T-helper 22 cell (primary cell): Measurements from ENCODE around the gene AFF3.

Source experiments
- DNase-seq: peaks from one replicate; pipeline ENCODE4 v3.0.0-alpha.2; 2020; ENCODE audit warnings: low read depth

Gene AFF3

GRCh38 chr2:99880964-99881294, 261.5 kb downstream of the AFF3 start:
- DNase-seq: no peak

- DNase-seq: no peak
These were observed 262.0 kb downstream of the AFF3 start for GRCh38 chr2:99880148-99880963.

- no peak for DNase-seq
These were observed 262.9 kb downstream of the AFF3 start for GRCh38 chr2:99879481-99879880.

- DNase-seq: no peak
These were observed 263.6 kb downstream of the AFF3 start for GRCh38 chr2:99878581-99879350.

GRCh38 chr2:99877963-99878362, 264.4 kb downstream of the AFF3 start:
- no peak for DNase-seq

- no peak for DNase-seq
These were observed 265.4 kb downstream of the AFF3 start for GRCh38 chr2:99876956-99877355.

GRCh38 chr2:99875627-99876201, 266.7 kb downstream of the AFF3 start:
- DNase-seq: no peak

- no peak for DNase-seq
These were observed 274.1 kb downstream of the AFF3 start for GRCh38 chr2:99868260-99868659.

- DNase-seq: no peak
These were observed 274.6 kb downstream of the AFF3 start for GRCh38 chr2:99867770-99868169.

GRCh38 chr2:99865818-99866676, 276.3 kb downstream of the AFF3 start:
- no peak for DNase-seq

GRCh38 chr2:99864561-99865553, 277.5 kb downstream of the AFF3 start:
- no peak for DNase-seq

- no peak for DNase-seq
These were observed 278.5 kb downstream of the AFF3 start for GRCh38 chr2:99863903-99864270.

GRCh38 chr2:99863236-99863902, 279.0 kb downstream of the AFF3 start:
- no peak for DNase-seq

- DNase-seq: no peak
These were observed 279.8 kb downstream of the AFF3 start for GRCh38 chr2:99862566-99862965.

GRCh38 chr2:99861376-99861760, 281.0 kb downstream of the AFF3 start:
- no peak for DNase-seq

- DNase-seq: no peak
These were observed 281.5 kb downstream of the AFF3 start for GRCh38 chr2:99860720-99861375.

- no peak for DNase-seq
These were observed 283.3 kb downstream of the AFF3 start for GRCh38 chr2:99858951-99859596.

- DNase-seq: no peak
These were observed 284.4 kb downstream of the AFF3 start for GRCh38 chr2:99857867-99858444.

- no peak for DNase-seq
These were observed 285.0 kb downstream of the AFF3 start for GRCh38 chr2:99857372-99857771.
